GM19023 (cell line): ENCODE results near the gene TMEM213.

Experiments used
- ATAC-seq: cut with Tn5 transposase; IDR thresholded peaks from one replicate; pipeline ENCODE4 v1.9.1; 2021; ENCODE audit warnings: mild to moderate bottlenecking, moderate library complexity; ENCODE audit not compliant: unreplicated experiment

The TMEM213 gene

GRCh38 chr7:138837627-138838026 is 39.8 kb downstream of the TMEM213 start:
- no peak for ATAC-seq

GRCh38 chr7:138838166-138838565 is 40.4 kb downstream of the TMEM213 start:
- ATAC-seq = no peak

GRCh38 chr7:138842111-138842510 is 44.3 kb downstream of the TMEM213 start:
- no peak for ATAC-seq

- ATAC-seq = no peak
These were observed 46.1 kb downstream of the TMEM213 start for GRCh38 chr7:138843632-138844580.

- ATAC-seq = no peak
These were observed 47.9 kb downstream of the TMEM213 start for GRCh38 chr7:138845711-138846110.

- ATAC-seq = no peak
These were observed 50.5 kb downstream of the TMEM213 start for GRCh38 chr7:138848056-138848980.

GRCh38 chr7:138849701-138850100 is 51.9 kb downstream of the TMEM213 start:
- no peak for ATAC-seq

GRCh38 chr7:138852469-138852868 is 54.7 kb downstream of the TMEM213 start:
- ATAC-seq = no peak

- ATAC-seq = no peak
These were observed 55.7 kb downstream of the TMEM213 start for GRCh38 chr7:138853448-138853847.

- ATAC-seq = no peak
These were observed 56.4 kb downstream of the TMEM213 start for GRCh38 chr7:138854115-138854645.

GRCh38 chr7:138857728-138858127 is 59.9 kb downstream of the TMEM213 start:
- no peak for ATAC-seq

GRCh38 chr7:138861051-138861450 is 63.3 kb downstream of the TMEM213 start:
- ATAC-seq = no peak

GRCh38 chr7:138863931-138864330 is 66.1 kb downstream of the TMEM213 start:
- no peak for ATAC-seq

GRCh38 chr7:138864667-138865066 is 66.9 kb downstream of the TMEM213 start:
- no peak for ATAC-seq

- ATAC-seq = no peak
These were observed 68.0 kb downstream of the TMEM213 start for GRCh38 chr7:138865843-138866242.

GRCh38 chr7:138866353-138866752 is 68.6 kb downstream of the TMEM213 start:
- no peak for ATAC-seq

- no peak for ATAC-seq
These were observed 70.0 kb downstream of the TMEM213 start for GRCh38 chr7:138867744-138868143.

GRCh38 chr7:138868711-138869110 is 70.9 kb downstream of the TMEM213 start:
- ATAC-seq = no peak

GRCh38 chr7:138869353-138869752 is 71.6 kb downstream of the TMEM213 start:
- no peak for ATAC-seq

- ATAC-seq = no peak
These were observed 73.4 kb downstream of the TMEM213 start for GRCh38 chr7:138871065-138871813.

- ATAC-seq = no peak
These were observed 74.0 kb downstream of the TMEM213 start for GRCh38 chr7:138871814-138872090.
